ENCODE results near the gene RIMS3.

Gene RIMS3

DNA sequence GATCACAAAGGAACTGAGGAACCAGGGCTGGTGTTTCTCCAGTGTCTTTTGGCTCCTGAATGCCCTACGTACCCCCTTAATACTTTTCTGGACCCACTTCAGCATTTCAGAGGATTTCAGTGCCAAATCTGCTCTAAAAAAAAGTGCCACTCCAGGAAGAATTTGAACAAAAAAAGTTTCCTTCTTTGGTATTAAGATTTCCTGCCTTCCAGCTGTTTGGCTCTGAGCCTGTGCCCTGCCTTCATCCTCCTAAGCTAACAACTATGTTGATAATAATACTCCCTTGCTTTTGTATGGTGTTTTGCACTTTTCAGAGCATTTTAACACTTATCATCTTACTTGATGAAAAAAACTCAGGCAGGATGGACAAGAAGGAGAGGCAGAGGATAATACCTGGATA, 11.0 kb upstream of the RIMS3 start:
- no peak overlapping the region for H3K4me3 ChIP-seq (ENCODE audit: low read depth, low read length)

DNA sequence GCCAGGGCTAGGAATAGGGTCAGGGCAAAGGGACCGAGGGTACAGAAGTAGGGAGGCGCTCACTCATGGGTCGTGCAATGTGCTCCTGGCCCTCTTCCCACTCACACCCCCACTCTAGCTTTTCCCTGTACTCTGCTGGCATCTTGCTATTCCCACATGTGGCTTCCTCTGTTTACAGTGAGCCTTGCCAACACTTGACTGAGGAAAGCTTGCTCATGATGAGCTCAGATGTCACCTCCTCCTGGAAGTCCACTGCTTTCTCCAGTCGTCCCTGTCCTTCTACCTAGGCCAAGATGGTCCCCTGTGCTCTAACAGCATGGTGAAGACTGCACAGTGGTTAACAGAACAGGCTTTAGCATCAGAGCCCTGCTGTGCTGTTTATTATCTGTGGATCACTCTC, 8.0 kb upstream of the RIMS3 start:
- H3K4me3 ChIP-seq (ENCODE audit: low read depth, low read length): no peak overlapping the region
- TF ChIP-seq, protein P1, sequence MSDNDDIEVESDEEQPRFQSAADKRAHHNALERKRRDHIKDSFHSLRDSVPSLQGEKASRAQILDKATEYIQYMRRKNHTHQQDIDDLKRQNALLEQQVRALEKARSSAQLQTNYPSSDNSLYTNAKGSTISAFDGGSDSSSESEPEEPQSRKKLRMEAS (IDR thresholded peaks at IDR 0.05; ENCODE audit: low read depth, low read length): no peak
- TF ChIP-seq MYC (IDR thresholded peaks at IDR 0.05; ENCODE audit: low read depth, low read length) (no peak), POLR2A (IDR thresholded peaks at IDR 0.05; ENCODE audit: extremely low read depth, insufficient read length) (no peak)
- TF ChIP-seq, protein P2, sequence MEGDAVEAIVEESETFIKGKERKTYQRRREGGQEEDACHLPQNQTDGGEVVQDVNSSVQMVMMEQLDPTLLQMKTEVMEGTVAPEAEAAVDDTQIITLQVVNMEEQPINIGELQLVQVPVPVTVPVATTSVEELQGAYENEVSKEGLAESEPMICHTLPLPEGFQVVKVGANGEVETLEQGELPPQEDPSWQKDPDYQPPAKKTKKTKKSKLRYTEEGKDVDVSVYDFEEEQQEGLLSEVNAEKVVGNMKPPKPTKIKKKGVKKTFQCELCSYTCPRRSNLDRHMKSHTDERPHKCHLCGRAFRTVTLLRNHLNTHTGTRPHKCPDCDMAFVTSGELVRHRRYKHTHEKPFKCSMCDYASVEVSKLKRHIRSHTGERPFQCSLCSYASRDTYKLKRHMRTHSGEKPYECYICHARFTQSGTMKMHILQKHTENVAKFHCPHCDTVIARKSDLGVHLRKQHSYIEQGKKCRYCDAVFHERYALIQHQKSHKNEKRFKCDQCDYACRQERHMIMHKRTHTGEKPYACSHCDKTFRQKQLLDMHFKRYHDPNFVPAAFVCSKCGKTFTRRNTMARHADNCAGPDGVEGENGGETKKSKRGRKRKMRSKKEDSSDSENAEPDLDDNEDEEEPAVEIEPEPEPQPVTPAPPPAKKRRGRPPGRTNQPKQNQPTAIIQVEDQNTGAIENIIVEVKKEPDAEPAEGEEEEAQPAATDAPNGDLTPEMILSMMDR (IDR thresholded peaks at IDR 0.05; ENCODE audit: low read depth, low read length): no peak
- DNase-seq (ENCODE audit: low read depth): no peak

More for the DNA sequence above, 11.0 kb upstream of the RIMS3 start:
- DNase-seq (ENCODE audit: low read depth): no peak
- no peak for TF ChIP-seq POLR2A (IDR thresholded peaks at IDR 0.05; ENCODE audit: extremely low read depth, insufficient read length)
- TF ChIP-seq, protein P1 (IDR thresholded peaks at IDR 0.05; ENCODE audit: low read depth, low read length): no peak
- TF ChIP-seq, protein P2 (IDR thresholded peaks at IDR 0.05; ENCODE audit: low read depth, low read length): no peak

DNA sequence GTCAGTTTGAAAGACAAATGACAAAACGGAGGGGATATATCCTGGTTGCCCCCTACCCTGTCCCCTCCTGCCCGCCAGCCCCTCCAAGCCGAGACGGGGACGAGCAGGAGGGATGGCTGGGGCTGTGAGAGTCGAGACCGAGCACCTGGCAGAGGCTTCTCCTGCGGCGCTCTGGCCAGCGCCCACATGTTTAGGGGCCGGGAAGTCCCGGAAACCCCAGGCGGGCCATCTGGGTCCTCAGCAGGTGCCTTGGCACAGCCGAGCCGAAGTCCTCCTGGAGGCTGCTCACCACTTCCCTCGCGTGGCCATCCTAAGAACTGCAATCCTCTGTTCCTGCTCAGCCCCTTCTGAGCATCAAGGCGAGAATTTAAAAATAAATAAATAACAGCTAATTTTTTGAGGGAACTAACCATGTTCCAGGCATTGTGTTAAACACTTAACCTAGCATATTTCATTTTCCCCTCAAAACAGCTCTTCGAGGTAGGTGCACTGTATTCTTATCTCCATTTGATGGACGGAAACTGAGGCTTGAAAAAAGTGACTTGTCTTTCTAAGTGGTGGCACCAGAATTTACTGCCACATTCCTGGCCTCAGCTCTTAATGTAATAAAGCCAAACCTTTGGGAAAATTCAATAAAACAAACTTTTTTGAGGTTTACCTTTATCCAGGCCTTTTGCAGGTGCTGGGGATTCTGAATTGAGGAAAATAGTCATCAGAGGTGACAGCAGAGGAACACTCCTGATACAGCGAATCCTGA, 3.5 kb upstream of the RIMS3 start:
- DNase-seq (ENCODE audit: low read depth): peak; percentile 71
- no peak overlapping the region for H3K4me3 ChIP-seq (ENCODE audit: low read depth, low read length)
- TF ChIP-seq POLR2A (IDR thresholded peaks at IDR 0.05; ENCODE audit: extremely low read depth, insufficient read length) (no peak), MYC (IDR thresholded peaks at IDR 0.05; ENCODE audit: low read depth, low read length) (no peak)
- TF ChIP-seq, protein P1 (IDR thresholded peaks at IDR 0.05; ENCODE audit: low read depth, low read length): peak; percentile 45; the same call in 1 of the 2 replicates
- TF ChIP-seq, protein P2 (IDR thresholded peaks at IDR 0.05; ENCODE audit: low read depth, low read length): peak; percentile 92

DNA sequence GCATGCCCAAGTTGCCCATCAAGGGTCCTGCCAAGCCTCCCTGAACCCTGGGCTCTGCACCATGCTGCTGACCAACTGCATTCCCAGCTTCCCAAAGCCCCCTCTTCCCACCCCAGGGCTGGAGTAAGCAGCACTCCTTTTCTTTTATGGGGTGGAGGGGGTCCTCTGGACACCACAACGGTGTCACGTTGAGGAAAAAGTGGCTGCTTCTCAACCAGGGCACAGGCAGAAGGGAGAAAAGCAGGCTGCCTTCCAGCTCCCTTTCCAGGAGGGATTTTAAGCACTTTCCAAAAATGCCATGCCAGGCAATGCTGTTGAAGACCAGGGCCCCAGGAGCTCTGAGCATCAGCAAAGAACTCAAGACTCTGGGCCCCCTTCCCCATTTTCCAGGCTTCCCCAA, 691 bp downstream of the RIMS3 start:
- no peak for DNase-seq (ENCODE audit: low read depth)
- no peak overlapping the region for H3K4me3 ChIP-seq (ENCODE audit: low read depth, low read length)

DNA sequence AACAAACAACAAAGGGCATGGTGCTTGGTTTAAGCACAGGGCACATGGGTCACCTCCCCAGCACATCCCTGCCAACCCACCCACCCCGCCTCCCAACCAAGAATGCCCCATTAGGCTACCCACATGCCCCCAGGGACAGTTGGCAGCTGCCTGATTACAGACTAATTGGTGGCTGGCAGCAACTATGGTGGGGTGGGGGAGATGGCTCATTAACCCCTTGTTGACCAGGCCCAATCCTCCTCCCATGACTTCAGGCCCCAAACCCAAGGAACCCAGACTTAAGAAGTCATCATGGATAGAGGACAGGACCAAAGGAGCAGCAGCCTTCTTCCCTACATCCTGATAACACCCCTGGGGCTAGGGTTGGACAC, 1.3 kb downstream of the RIMS3 start:
- peak; percentile 16 for DNase-seq (ENCODE audit: low read depth)
- TF ChIP-seq MYC (IDR thresholded peaks at IDR 0.05; ENCODE audit: low read depth, low read length) (no peak), POLR2A (IDR thresholded peaks at IDR 0.05; ENCODE audit: extremely low read depth, insufficient read length) (no peak)
- TF ChIP-seq, protein P2 (IDR thresholded peaks at IDR 0.05; ENCODE audit: low read depth, low read length): no peak
- TF ChIP-seq, protein P1 (IDR thresholded peaks at IDR 0.05; ENCODE audit: low read depth, low read length): no peak
- no peak overlapping the region for H3K4me3 ChIP-seq (ENCODE audit: low read depth, low read length)

More for the DNA sequence above, 691 bp downstream of the RIMS3 start:
- TF ChIP-seq MYC (IDR thresholded peaks at IDR 0.05; ENCODE audit: low read depth, low read length): no peak
- no peak for TF ChIP-seq POLR2A (IDR thresholded peaks at IDR 0.05; ENCODE audit: extremely low read depth, insufficient read length)
- TF ChIP-seq, protein P1 (IDR thresholded peaks at IDR 0.05; ENCODE audit: low read depth, low read length): no peak
- TF ChIP-seq, protein P2 (IDR thresholded peaks at IDR 0.05; ENCODE audit: low read depth, low read length): no peak

Data from NB4 (cell line).